SK-N-SH (cell line): ENCODE data around the gene SLC4A2. TPM values are rescaled to one million over a fixed set of nuclear protein-coding genes. Genes with fewer than 3 reads are reported as not detected.

Source experiments
- CTCF ChIA-PET: fragments of 300-600, 350-600 bp; formaldehyde crosslinking; extraction: SDS; loops from one replicate; lab custom pipeline; 2021; lab: Yijun Ruan, JAX
- POLR2A ChIA-PET: fragments of 350-600 bp; sonication (Branson Sonifier 250); formaldehyde crosslinking; extraction: SDS; loops from one replicate; lab custom pipeline; 2020; ENCODE audit warnings: antibody characterized with exemption, inconsistent platforms; lab: Yijun Ruan, JAX
- DNase-seq: peaks from one replicate; pipeline ENCODE4 v3.0.0; 2012
- H2AFZ ChIP-seq: fragments of 200-600 bp; sonication (generic); 2 replicates; pipeline ENCODE4 v1.8.1; 2016; ENCODE audit warnings: antibody characterized with exemption, mild to moderate bottlenecking, low read depth
- H3F3A ChIP-seq: fragments of 200-600 bp; sonication (generic); replicated peaks from 2 replicates; pipeline ENCODE3; 2016; ENCODE audit warnings: antibody characterized with exemption, mild to moderate bottlenecking; ENCODE audit not compliant: insufficient read depth
- H3K27ac ChIP-seq, 2 experiments: fragments of 200-500 bp in 1 of 2; fragments of 200-600 bp in 1 of 2; sonication (Bioruptor generic) in 1 of 2; sonication (generic), shearing (Covaris generic) in 1 of 2; 2 replicates each; pipeline versions ENCODE4 v1.5.1 to v1.6.1; 2014 to 2016; ENCODE audit warnings: low read depth in 2 of 2, inconsistent platforms in 1 of 2, low read length in 1 of 2, mild to moderate bottlenecking in 1 of 2, mixed read lengths in 1 of 2
- H3K27me3 ChIP-seq: fragments of 200-600 bp; sonication (generic), shearing (Covaris generic); 2 replicates; pipeline ENCODE4 v1.6.1; 2016; ENCODE audit warnings: mixed run types; ENCODE audit not compliant: insufficient read depth
- H3K36me3 ChIP-seq, 2 experiments: fragments of 200-500 bp in 1 of 2; fragments of 200-600 bp in 1 of 2; sonication (Bioruptor generic) in 1 of 2; sonication (generic) in 1 of 2; replicated peaks in 1 of 2; 2 replicates each; pipeline versions ENCODE3 to v1.5.1; 2014 to 2016; ENCODE audit warnings: low read length in 1 of 2, mild to moderate bottlenecking in 1 of 2; ENCODE audit not compliant: insufficient read depth in 2 of 2, control insufficient read depth in 1 of 2
- H3K4me1 ChIP-seq, 2 experiments: fragments of 200-500 bp in 1 of 2; fragments of 200-600 bp in 1 of 2; sonication (Bioruptor generic) in 1 of 2; sonication (generic), shearing (Covaris generic) in 1 of 2; 2 replicates each; pipeline versions ENCODE4 v1.5.1 to v1.6.1; 2014 to 2016; ENCODE audit warnings: low read depth in 1 of 2, low read length in 1 of 2, mixed run types in 1 of 2; ENCODE audit not compliant: insufficient read depth in 2 of 2, control insufficient read depth in 1 of 2
- H3K4me2 ChIP-seq: fragments of 200-600 bp; sonication (generic), shearing (Covaris generic); 2 replicates; pipeline ENCODE4 v1.6.1; 2017; ENCODE audit warnings: mixed run types
- H3K4me3 ChIP-seq, 2 experiments: fragments of 200-500 bp in 1 of 2; fragments of 200-600 bp in 1 of 2; sonication (Bioruptor generic) in 1 of 2; sonication (generic), shearing (Covaris generic) in 1 of 2; 2 replicates each; pipeline versions ENCODE4 v1.5.1 to v1.8.1; 2014 to 2016; ENCODE audit warnings: low read depth in 2 of 2, inconsistent platforms in 1 of 2, low read length in 1 of 2, mild to moderate bottlenecking in 1 of 2, mixed read lengths in 1 of 2, moderate library complexity in 1 of 2
- H3K79me2 ChIP-seq: fragments of 200-600 bp; sonication (generic); 2 replicates; pipeline ENCODE4 v1.8.1; 2017; ENCODE audit warnings: mild to moderate bottlenecking; ENCODE audit not compliant: insufficient read depth
- H3K9ac ChIP-seq: fragments of 200-600 bp; sonication (generic); 2 replicates; pipeline ENCODE4 v1.6.1; 2017; ENCODE audit warnings: mixed run types
- H3K9me2 ChIP-seq: fragments of 200-600 bp; sonication (generic); 2 replicates; pipeline ENCODE4 v1.6.1; 2017; ENCODE audit warnings: mixed run types
- H3K9me3 ChIP-seq: fragments of 200-600 bp; sonication (generic); 2 replicates; pipeline ENCODE4 v1.6.1; 2017; ENCODE audit warnings: mixed run types, mild to moderate bottlenecking, moderate library complexity
- H4K20me1 ChIP-seq: fragments of 200-600 bp; sonication (generic); 2 replicates; pipeline ENCODE4 v1.6.1; 2017; ENCODE audit warnings: mild to moderate bottlenecking, mixed run types; ENCODE audit not compliant: insufficient read depth
- ELF1 ChIP-seq: IDR thresholded peaks from 2 replicates; pipeline ENCODE4 v1.4.0; 2012
- EZH2phosphoT487 ChIP-seq: fragments of 200-600 bp; sonication (generic); IDR thresholded peaks from 2 replicates; pipeline ENCODE4 v1.6.1; 2017; ENCODE audit warnings: low read depth, mixed run types, mild to moderate bottlenecking, antibody characterized with exemption, moderate library complexity, borderline replicate concordance
- FOXM1 ChIP-seq: IDR thresholded peaks from 2 replicates; pipeline ENCODE4 v1.4.0; 2012; ENCODE audit warnings: low read depth, mild to moderate bottlenecking
- GABPA ChIP-seq: IDR thresholded peaks from 2 replicates; pipeline ENCODE4 v1.4.0; 2012; ENCODE audit warnings: low read depth, mild to moderate bottlenecking
- MAX ChIP-seq: IDR thresholded peaks from 2 replicates; pipeline ENCODE4 v1.4.0; 2012; ENCODE audit warnings: low read depth
- MXI1 ChIP-seq: IDR thresholded peaks from 2 replicates; pipeline ENCODE4 v1.6.1; 2012; ENCODE audit warnings: mild to moderate bottlenecking, low read depth, low read length, improper control_type of control experiment
- NFIC ChIP-seq: IDR thresholded peaks from 2 replicates; pipeline ENCODE4 v1.4.0; 2012; ENCODE audit warnings: borderline replicate concordance
- RAD21 ChIP-seq: IDR thresholded peaks from 2 replicates; pipeline ENCODE4 v1.6.1; 2012; ENCODE audit warnings: mild to moderate bottlenecking, low read length
- RCOR1 ChIP-seq: fragments of 150-350 bp; IDR thresholded peaks from 2 replicates; pipeline ENCODE4 v1.6.1; 2017; ENCODE audit warnings: antibody characterized with exemption, low read length
- REST ChIP-seq: IDR thresholded peaks from 2 replicates; pipeline ENCODE4 v1.6.1; 2012; ENCODE audit warnings: mild to moderate bottlenecking, low read depth, low read length, moderate library complexity
- RFX5 ChIP-seq: IDR thresholded peaks from 2 replicates; pipeline ENCODE4 v1.6.1; 2012; ENCODE audit warnings: mild to moderate bottlenecking, improper control_type of control experiment, low read length
- SMC3 ChIP-seq: IDR thresholded peaks from 2 replicates; pipeline ENCODE4 v1.6.1; 2012; ENCODE audit warnings: low read depth, low read length, improper control_type of control experiment
- USF2 ChIP-seq: fragments of 150-350 bp; IDR thresholded peaks from 2 replicates; pipeline ENCODE4 v1.6.1; 2017; ENCODE audit warnings: antibody characterized with exemption, low read length, low read depth, borderline replicate concordance
- YY1 ChIP-seq: IDR thresholded peaks from 2 replicates; pipeline ENCODE4 v1.4.0; 2012; ENCODE audit warnings: low read depth, mild to moderate bottlenecking
- ZBTB33 ChIP-seq: IDR thresholded peaks from 2 replicates; pipeline ENCODE4 v1.4.0; 2012; ENCODE audit warnings: low read depth, borderline replicate concordance
- WGBS: methylation state at CpG from one replicate; pipeline ENCODE4 v1.1.6; 2017; ENCODE audit warnings: low lambda C conversion rate; 5-methylcytosine and 5-hydroxymethylcytosine counted together
- polyA plus RNA-seq, 3 experiments: library from polyadenylated mRNA; depleted of rRNA; stranded (reverse); fragments of >200 nt; gene quantifications; 2 replicates each; pipeline ENCODE4 v1.2.3, GENCODE V29; 2012

Gene SLC4A2
- polyA plus RNA-seq, 1 of the 3 experiments (the other 2 are of a cell fraction) = 167 TPM

- peaks cover 12 to 52% of the 10 kb centered on the region in 2 experiments for H3K36me3 ChIP-seq
- POLR2A ChIA-PET = no interaction called here
- H3F3A ChIP-seq = peaks cover 25% of the 10 kb centered on the region
- H3K4me3 ChIP-seq = no peak overlapping the region
- no peaks in the 10 kb centered on the region for H3K9me3 ChIP-seq
- CTCF ChIA-PET = interaction anchor here (0.7 to 9.5 kb wide), 4 partner anchors 17 to 88 kb away, joined by 3 to 59 read pairs (median 4); no protein-coding TSS in a partner anchor
- H4K20me1 ChIP-seq = no peaks in the 10 kb centered on the region
- peaks cover 22% of the 10 kb centered on the region for H3K79me2 ChIP-seq
- H3K9me2 ChIP-seq = no peaks in the 10 kb centered on the region
- no peak overlapping the region for H3K27ac ChIP-seq
- H3K4me1 ChIP-seq = peaks cover 25 to 30% of the 10 kb centered on the region in 2 experiments
- TF ChIP-seq USF2 = no peak
- TF ChIP-seq NFIC = no peak
- no peak for TF ChIP-seq FOXM1
- no peak for TF ChIP-seq RCOR1
- no peak for TF ChIP-seq ELF1
- no peak for TF ChIP-seq GABPA
- no peak for TF ChIP-seq RFX5
- no peak for TF ChIP-seq MAX
- no peaks in the 10 kb centered on the region for H3K27me3 ChIP-seq
- no peak for DNase-seq
- 95% methylated on average over 14 of the region's 17 CpGs for WGBS
- H2AFZ ChIP-seq = no peak overlapping the region
- no peak overlapping the region for H3K9ac ChIP-seq
- no peak overlapping the region for H3K4me2 ChIP-seq
Observed at GRCh38 chr7:151035902-151036301, 23.5 kb upstream of the SLC4A2 start.

- Histone ChIP-seq H3K9me3 (no peaks in the 10 kb centered on the region), H3K4me2 (peak overlapping the region; percentile 65), H3K79me2 (no peaks in the 10 kb centered on the region; the same call in 1 of the 2 replicates), H3K4me1 (peaks cover 25 to 30% of the 10 kb centered on the region in 2 experiments), H3K4me3 (no peak overlapping the region), H2AFZ (no peak overlapping the region), H3K9ac (peak overlapping the region; percentile 73), H3F3A (peaks cover 25% of the 10 kb centered on the region), H3K27me3 (no peaks in the 10 kb centered on the region), H3K9me2 (no peaks in the 10 kb centered on the region), H4K20me1 (no peaks in the 10 kb centered on the region), H3K27ac (peak overlapping the region; percentile 98), H3K36me3 (peaks cover 12 to 42% of the 10 kb centered on the region in 2 experiments)
- peak; percentile 87 for DNase-seq
- WGBS = 14% methylated on average over 10 of the region's 12 CpGs
- POLR2A ChIA-PET = interaction anchor here (0.8 to 2.6 kb wide), 5 partner anchors 9 to 70 kb away, joined by 3 to 12 read pairs (median 4); partner anchors contain the start of genes ABCB8, ASIC3 and FASTK
- CTCF ChIA-PET = interaction anchor here (0.6 to 9.5 kb wide), 18 partner anchors 9 to 103 kb away, joined by 3 to 59 read pairs (median 3); partner anchors contain the start of genes ABCB8, ASIC3 and CDK5
- TF ChIP-seq EZH2phosphoT487 (no peak), FOXM1 (peak; percentile 70; the same call in 1 of the 2 replicates), YY1 (0 out of 2 replicates have a peak, but pooled peaks have one; percentile 7), MXI1 (no peak), ZBTB33 (peak; percentile 66; the same call in 1 of the 2 replicates), USF2 (no peak), MAX (peak; percentile 85; the same call in 1 of the 2 replicates), RAD21 (peak; percentile 23; the same call in 1 of the 2 replicates), REST (0 out of 2 replicates have a peak, but pooled peaks have one; percentile 3), SMC3 (no peak)
Observed at GRCh38 chr7:151038951-151039849, 20.2 kb upstream of the SLC4A2 start.
